GM15510 (cell line): ENCODE measurements around the gene PPFIBP1.

Experiments used
- POLR2A ChIP-seq: IDR thresholded peaks from 3 replicates; pipeline ENCODE4 v1.6.1; 2011; ENCODE audit warnings: borderline replicate concordance; ENCODE audit not compliant: insufficient read length; ENCODE audit errors: extremely low read depth

The PPFIBP1 gene

DNA sequence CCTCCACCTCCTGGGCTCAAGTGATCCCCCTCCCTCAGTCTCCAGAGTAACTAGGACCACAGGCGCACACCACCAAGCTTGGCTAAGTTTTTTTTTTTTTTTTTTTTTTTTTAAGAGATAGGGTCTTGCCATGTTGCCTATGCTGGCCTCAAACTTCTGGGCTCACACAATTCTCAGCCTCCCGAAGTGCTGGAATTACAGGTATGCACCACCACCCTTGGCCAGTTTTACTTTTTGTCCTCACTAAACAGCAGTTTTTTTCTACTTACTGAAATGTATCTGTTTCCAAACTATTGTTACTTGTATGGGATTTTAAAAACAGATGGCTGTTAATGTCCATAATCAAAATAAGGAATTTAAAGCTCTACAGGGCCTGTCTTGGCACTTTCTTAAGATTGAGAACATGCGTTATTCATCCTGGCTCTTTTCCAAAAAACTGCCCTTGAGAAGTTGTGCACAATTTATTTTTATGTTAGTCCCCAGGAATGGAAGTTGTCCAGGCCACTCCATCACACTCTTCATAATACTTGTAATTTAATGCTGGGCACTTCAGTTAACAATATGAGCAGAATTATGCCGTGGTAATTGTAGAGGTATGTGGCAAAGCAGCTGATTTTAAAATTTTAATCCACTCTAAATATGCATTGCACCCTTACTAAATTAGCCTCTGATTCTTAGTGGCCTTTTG lies 120.3 kb downstream of the PPFIBP1 start:
- no peak for TF ChIP-seq POLR2A

- no peak for TF ChIP-seq POLR2A
Observed at GRCh38 chr12:27645671-27646070, 121.7 kb downstream of the PPFIBP1 start.

- no peak for TF ChIP-seq POLR2A
Observed at GRCh38 chr12:27646149-27646548, 122.1 kb downstream of the PPFIBP1 start.

DNA sequence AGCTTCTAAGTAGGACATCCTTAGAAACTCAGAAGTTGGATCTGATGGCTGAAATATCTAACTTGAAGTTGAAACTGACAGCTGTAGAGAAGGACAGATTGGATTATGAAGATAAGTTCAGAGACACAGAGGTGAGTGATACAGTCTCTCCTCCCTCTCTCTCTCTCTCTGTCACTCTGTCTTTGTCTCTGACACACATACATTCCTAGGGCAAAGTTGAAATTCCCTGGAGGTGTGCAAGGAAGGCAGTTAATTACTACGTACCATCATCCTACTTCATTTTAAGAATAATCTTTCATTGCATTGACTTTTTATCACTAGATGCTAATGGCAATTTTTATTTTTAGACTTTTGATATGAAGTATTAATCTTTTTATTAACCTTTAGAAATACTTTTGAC lies 126.0 kb downstream of the PPFIBP1 start:
- no peak for TF ChIP-seq POLR2A

DNA sequence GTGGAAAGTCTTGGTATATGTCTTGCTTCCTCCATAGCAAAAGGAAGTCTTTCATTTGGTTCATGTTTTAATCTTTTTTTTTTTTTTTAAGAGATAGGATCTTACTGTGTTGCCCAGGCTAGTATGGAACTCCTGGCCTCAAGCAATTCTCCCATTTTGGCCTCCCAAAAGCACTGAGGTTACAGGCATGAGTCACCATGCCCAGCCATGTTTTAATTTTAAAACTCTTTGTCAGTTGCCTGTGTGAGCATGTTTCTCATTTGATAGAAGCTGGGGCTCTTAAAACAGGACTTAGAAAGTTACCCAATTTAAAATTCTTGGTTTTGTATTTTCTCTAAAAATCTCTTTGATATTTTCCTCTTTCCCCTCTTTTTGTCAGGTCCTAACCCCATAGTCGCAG lies 127.2 kb downstream of the PPFIBP1 start:
- TF ChIP-seq POLR2A, result no peak

DNA sequence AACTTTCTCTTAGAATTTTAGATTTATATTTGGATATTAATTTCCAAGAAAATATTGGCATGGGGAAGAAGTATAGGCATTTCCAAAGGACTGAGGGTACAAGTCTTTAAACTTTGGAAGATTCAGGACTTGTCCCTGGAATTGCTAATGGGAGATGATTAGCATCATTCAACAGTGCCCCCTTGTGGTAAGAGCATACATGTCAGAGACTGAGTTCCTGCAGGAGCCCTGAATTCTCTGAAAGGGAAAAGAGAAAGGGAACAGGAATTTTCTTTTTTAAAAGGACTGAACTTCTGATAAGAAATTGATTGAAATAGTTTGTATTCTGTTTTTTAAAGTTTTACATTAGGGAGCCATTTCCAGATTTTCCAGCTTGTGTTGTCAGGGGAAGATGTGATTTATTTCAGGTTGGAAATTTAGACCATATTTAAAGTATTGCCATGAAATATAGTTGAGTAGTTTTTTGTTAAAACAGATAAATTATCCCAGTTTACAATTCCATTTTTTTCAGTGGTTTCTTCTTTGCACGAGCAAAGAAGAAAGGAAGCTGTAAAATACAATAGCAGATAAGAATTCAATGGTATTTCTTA lies 128.3 kb downstream of the PPFIBP1 start:
- no peak for TF ChIP-seq POLR2A

GRCh38 chr12:27653661-27654060 lies 129.7 kb downstream of the PPFIBP1 start:
- no peak for TF ChIP-seq POLR2A

- no peak for TF ChIP-seq POLR2A
Observed at GRCh38 chr12:27657296-27657695, 133.3 kb downstream of the PPFIBP1 start.

- TF ChIP-seq POLR2A, result no peak
Observed at GRCh38 chr12:27665704-27666103, 141.7 kb downstream of the PPFIBP1 start.

GRCh38 chr12:27666510-27666909 lies 142.5 kb downstream of the PPFIBP1 start:
- TF ChIP-seq POLR2A, result no peak

- no peak for TF ChIP-seq POLR2A
Observed at GRCh38 chr12:27667540-27667939, 143.5 kb downstream of the PPFIBP1 start.

GRCh38 chr12:27672051-27672450 lies 148.0 kb downstream of the PPFIBP1 start:
- TF ChIP-seq POLR2A, result no peak

- TF ChIP-seq POLR2A, result no peak
Observed at GRCh38 chr12:27672643-27673042, 148.6 kb downstream of the PPFIBP1 start.

- TF ChIP-seq POLR2A, result no peak
Observed at GRCh38 chr12:27673101-27673718, 149.2 kb downstream of the PPFIBP1 start.

DNA sequence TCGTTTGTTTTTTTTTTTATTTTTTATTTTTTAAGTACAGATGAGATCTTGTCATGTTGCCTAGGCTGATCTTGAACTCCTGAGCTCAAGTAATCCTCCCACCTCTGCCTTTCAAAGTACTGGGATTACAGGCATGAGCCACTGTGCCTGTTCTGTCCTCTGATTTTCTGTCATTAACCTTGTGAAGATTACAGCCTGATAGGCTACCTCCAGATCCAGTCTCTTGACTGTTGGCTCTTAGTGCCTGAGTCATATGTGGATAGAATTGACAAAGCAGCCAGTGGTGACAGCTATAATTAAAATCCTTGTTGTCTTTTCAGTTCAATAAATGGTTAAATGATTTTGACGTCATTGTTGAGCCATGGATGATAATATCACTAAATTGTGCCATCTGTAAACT lies 151.0 kb downstream of the PPFIBP1 start:
- no peak for TF ChIP-seq POLR2A

DNA sequence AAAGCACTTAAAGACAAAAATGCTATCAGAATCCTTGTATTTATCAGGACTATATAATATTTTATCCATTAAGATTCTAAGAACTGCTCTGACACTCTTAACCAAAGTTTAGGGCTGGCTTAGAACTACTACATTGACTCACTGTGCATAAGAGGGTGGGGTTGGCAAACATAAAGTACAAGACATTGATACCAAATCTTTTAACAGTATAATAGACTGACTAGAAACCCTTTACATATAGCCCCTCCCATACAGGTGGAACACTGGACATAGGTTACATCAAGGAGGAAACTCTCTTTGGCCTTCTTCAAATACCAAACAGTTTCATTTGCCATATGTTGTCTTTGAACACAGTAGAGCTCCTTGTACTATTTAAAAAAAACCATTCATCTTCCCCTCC lies 156.6 kb downstream of the PPFIBP1 start:
- TF ChIP-seq POLR2A, result no peak
